KOPT-K1 (cell line): ENCODE measurements around the gene UGGT2.

Source experiments
- H3K27ac ChIP-seq: fragments of 200-600 bp; sonication (generic); 2 replicates; pipeline ENCODE4 v1.5.1; 2016; ENCODE audit warnings: antibody characterized with exemption, mild to moderate bottlenecking, low read depth, low read length; ENCODE audit not compliant: poor library complexity, severe bottlenecking
- H3K36me3 ChIP-seq: fragments of 200-600 bp; sonication (generic); 2 replicates; pipeline ENCODE4 v1.5.1; 2017; ENCODE audit warnings: antibody characterized with exemption, mild to moderate bottlenecking, low read length, moderate library complexity; ENCODE audit not compliant: insufficient read depth
- H3K9me3 ChIP-seq: fragments of 200-600 bp; sonication (generic); 2 replicates; pipeline ENCODE4 v1.5.1; 2017; ENCODE audit warnings: antibody characterized with exemption, low read length, mild to moderate bottlenecking; ENCODE audit not compliant: insufficient read depth, poor library complexity, severe bottlenecking

UGGT2 gene

GRCh38 chr13:95752677-95753076 lies 300.5 kb downstream of the UGGT2 start:
- Histone ChIP-seq H3K36me3 (no peaks in the 10 kb centered on the region), H3K9me3 (peaks cover 6% of the 10 kb centered on the region), H3K27ac (no peak overlapping the region)
